Right lobe of liver (tissue), 6 donors: ENCODE results near the gene FAIM2. TPM values are rescaled to one million over a fixed set of nuclear protein-coding genes. Genes with fewer than 3 reads are reported as not detected.

Experiments
- ATAC-seq, 4 donors: fragments of 200-7000 bp; cut with Tn5 transposase; one replicate each; pipeline ENCODE4 v1.9.1; 2020; ENCODE audit warnings: mild to moderate bottlenecking in 4 of 4, moderate library complexity in 4 of 4
- DNase-seq, 3 donors: peaks; one replicate each; pipeline ENCODE4 v3.0.0-alpha.2; 2020
- H3K27ac ChIP-seq, 3 donors: fragments of 200-600 bp; one replicate each; pipeline ENCODE4 v1.8.0; 2022
- H3K27me3 ChIP-seq, 2 donors: fragments of 200-600 bp; one replicate each; pipeline ENCODE4 v1.8.0; 2022
- H3K36me3 ChIP-seq, 4 donors: fragments of 200-600 bp; sonication (generic) in 1 of 4; one replicate each; pipeline versions ENCODE4 v1.5.1 to v1.8.0; 2017 to 2022; ENCODE audit warnings: control low read depth in 1 of 4
- H3K4me1 ChIP-seq, 4 donors: fragments of 200-600 bp; sonication (generic) in 1 of 4; one replicate each; pipeline versions ENCODE4 v1.5.1 to v1.8.0; 2017 to 2022; ENCODE audit warnings: control low read depth in 1 of 4
- H3K4me3 ChIP-seq, 3 donors: fragments of 200-600 bp; one replicate each; pipeline ENCODE4 v1.8.0; 2022
- H3K9me3 ChIP-seq, 4 donors: fragments of 200-600 bp; sonication (generic) in 1 of 4; one replicate each; pipeline versions ENCODE4 v1.5.1 to v1.8.0; 2017 to 2022; ENCODE audit warnings: control low read depth in 1 of 4
- CTCF ChIP-seq, 4 donors: fragments of 200-600 bp in 3 of 4; fragments of 450-650 bp in 1 of 4; IDR thresholded peaks; one replicate each; pipeline versions ENCODE4 v1.5.1 to v1.8.0; 2016 to 2022; ENCODE audit warnings: antibody characterized with exemption in 4 of 4, mild to moderate bottlenecking in 2 of 4
- POLR2A ChIP-seq: fragments of 450-650 bp; IDR thresholded peaks from one replicate; pipeline ENCODE4 v1.6.1; 2017; ENCODE audit warnings: antibody characterized with exemption, mild to moderate bottlenecking
- WGBS: methylation state at CpG from one replicate; pipeline ENCODE4 v1.1.6; 2018; ENCODE audit warnings: low coverage, low lambda C conversion rate; ENCODE audit not compliant: insufficient coverage; ENCODE audit errors: missing lambda C conversion rate; 5-methylcytosine and 5-hydroxymethylcytosine counted together
- intact Hi-C, 2 donors: fragments of 100-400 bp; cut with DNase I; formaldehyde crosslinking; loops; one replicate each; pipeline versions ENCODE4 v1.11.2 to v1.14.1; 2022
- total RNA-seq, 6 experiments: library from RNA; depleted of rRNA in 2 of 6; stranded (reverse); fragments of >200 nt in 2 of 6; fragmentation: NEBNext Ultra II Directional in 3 of 6; extraction: Animal tissue kit (Norgen Biotek cat#: 25700) in 3 of 6; gene quantifications; one replicate each; pipeline versions ENCODE4 v1.1.0 to v1.2.4, GENCODE V29; 2016 to 2023
- donor health status: DM: no; HTN: yes; CAD: no.
- donor health status: DM: no; HTN: no; CAD: no.
- donor health status: DM: no; HTN: no; CAD: no.
- donor health status: DM: no; HTN: yes; CAD: no.
- donor health status: DM: no; HTN: yes; CAD: no.

The FAIM2 gene
- total RNA-seq, 6 experiments from 2014 or later = 0.16 TPM; not detected in 5

- 75% methylated on average over 5 of the region's 13 CpGs for whole genome bisulfite sequencing
- TF ChIP-seq CTCF (IDR thresholded peaks at IDR 0.05) (no peak), POLR2A (no peak)
- ATAC-seq (no peak), DNase-seq (peak in 1 of 3 donors; percentile 40)
- intact Hi-C loops = no loop called here
- H3K27me3 ChIP-seq = no peaks in the 10 kb centered on the region
- no peak overlapping the region for H3K27ac ChIP-seq
- peaks cover 0 to 7% (median 0%) of the 10 kb centered on the region in 4 donors for H3K4me1 ChIP-seq
- no peaks in the 10 kb centered on the region for H3K36me3 ChIP-seq
- H3K4me3 ChIP-seq = no peak overlapping the region
- H3K9me3 ChIP-seq = no peaks in the 10 kb centered on the region
Measured at GRCh38 chr12:49941556-49942511, 38.1 kb upstream of the FAIM2 start.

GRCh38 chr12:49939707-49940106 is 36.0 kb upstream of the FAIM2 start:
- TF ChIP-seq POLR2A (no peak), CTCF (IDR thresholded peaks at IDR 0.05) (no peak)
- no CpG with 5 or more reads among the region's 1 CpG for WGBS
- H3K36me3 ChIP-seq = no peaks in the 10 kb centered on the region
- H3K4me1 ChIP-seq = no peaks in the 10 kb centered on the region
- H3K27ac ChIP-seq = no peak overlapping the region
- no peaks in the 10 kb centered on the region for H3K27me3 ChIP-seq
- ATAC-seq (no peak), DNase-seq (no peak)
- no peak overlapping the region for H3K4me3 ChIP-seq
- H3K9me3 ChIP-seq = no peaks in the 10 kb centered on the region
- intact Hi-C loops = no loop called here

- DNase-seq (no peak), ATAC-seq (no peak)
- no peaks in the 10 kb centered on the region for H3K9me3 ChIP-seq
- H3K4me3 ChIP-seq = no peak overlapping the region
- no peaks in the 10 kb centered on the region for H3K27me3 ChIP-seq
- no peak for TF ChIP-seq CTCF (IDR thresholded peaks at IDR 0.05)
- no peak for TF ChIP-seq POLR2A
- no peaks in the 10 kb centered on the region for H3K36me3 ChIP-seq
- intact Hi-C loops = no loop called here
- no peak overlapping the region for H3K27ac ChIP-seq
- no peaks in the 10 kb centered on the region for H3K4me1 ChIP-seq
Measured at GRCh38 chr12:49939307-49939706, 35.6 kb upstream of the FAIM2 start.

GRCh38 chr12:49937639-49938300 is 34.1 kb upstream of the FAIM2 start:
- H3K27ac ChIP-seq = no peak overlapping the region
- H3K4me3 ChIP-seq = no peak overlapping the region
- H3K36me3 ChIP-seq = no peaks in the 10 kb centered on the region
- ATAC-seq (no peak), DNase-seq (no peak)
- no peaks in the 10 kb centered on the region for H3K27me3 ChIP-seq
- no peaks in the 10 kb centered on the region for H3K4me1 ChIP-seq
- no peak for TF ChIP-seq POLR2A
- TF ChIP-seq CTCF (IDR thresholded peaks at IDR 0.05) = no peak
- no peaks in the 10 kb centered on the region for H3K9me3 ChIP-seq
- WGBS = 69% methylated on average over 2 of the region's 8 CpGs
- intact Hi-C loops = no loop called here
